WTC11 (cell line): ENCODE measurements around the gene RPS4Y1. TPM values are rescaled to one million over a fixed set of nuclear protein-coding genes. Genes with fewer than 3 reads are reported as not detected.
A peak's percentile ranks its signal among the peaks of the same experiment; 100 is the strongest.

Experiments
- ATAC-seq: fragments of 200-7000 bp; cut with Tn5 transposase; 2 replicates; pipeline ENCODE4 v1.10.0; 2021; ENCODE audit warnings: mild to moderate bottlenecking, moderate library complexity
- CTCF ChIA-PET: fragments of 300-600 bp; sonication (Branson Sonifier 250); formaldehyde crosslinking; loops from one replicate; lab custom pipeline; 2021; ENCODE audit warnings: antibody characterized with exemption; lab: Charles Lee
- POLR2A ChIA-PET: fragments of 350-600 bp; sonication (Branson Sonifier 250); formaldehyde crosslinking; loops from one replicate; lab custom pipeline; 2021; ENCODE audit warnings: antibody characterized with exemption; lab: Charles Lee
- DNase-seq: peaks from one replicate; pipeline ENCODE4 v3.0.0; 2021; ENCODE audit warnings: low spot score
- H3K27ac Mint-ChIP-seq: 2 replicates; pipeline ENCODE4 v1.8.0; 2021; ENCODE audit warnings: mixed read lengths
- H3K27me3 Mint-ChIP-seq: 2 replicates; pipeline ENCODE4 v1.8.0; 2021; ENCODE audit warnings: low read depth, mild to moderate bottlenecking, moderate library complexity, mixed read lengths
- H3K36me3 Mint-ChIP-seq: 2 replicates; pipeline ENCODE4 v1.8.0; 2021; ENCODE audit warnings: mixed read lengths
- H3K4me1 Mint-ChIP-seq: 2 replicates; pipeline ENCODE4 v1.8.0; 2022; ENCODE audit warnings: mixed read lengths
- H3K4me3 Mint-ChIP-seq: 2 replicates; pipeline ENCODE4 v1.8.0; 2021; ENCODE audit warnings: mild to moderate bottlenecking, moderate library complexity, mixed read lengths
- H3K9me3 Mint-ChIP-seq: 2 replicates; pipeline ENCODE4 v1.8.0; 2021; ENCODE audit warnings: mixed read lengths
- AFF4 ChIP-seq: sonication (generic); formaldehyde crosslinking; IDR thresholded peaks from 2 replicates; pipeline ENCODE4 v1.8.1; 2023; ENCODE audit warnings: mild to moderate bottlenecking, missing genetic modification reagents, borderline replicate concordance
- CBFB ChIP-seq: sonication (generic); formaldehyde crosslinking; IDR thresholded peaks from 2 replicates; pipeline ENCODE4 v1.8.1; 2022; ENCODE audit warnings: mild to moderate bottlenecking, low read depth, missing genetic modification reagents
- CREB1 ChIP-seq: sonication (generic); formaldehyde crosslinking; IDR thresholded peaks from 2 replicates; pipeline ENCODE4 v1.8.0; 2023; ENCODE audit warnings: mild to moderate bottlenecking, missing genetic modification reagents
- ELF4 ChIP-seq: sonication (generic); formaldehyde crosslinking; IDR thresholded peaks from 2 replicates; pipeline ENCODE4 v1.8.1; 2022; ENCODE audit warnings: low read depth, mild to moderate bottlenecking, moderate library complexity, missing genetic modification reagents
- ETV6 ChIP-seq: sonication (generic); formaldehyde crosslinking; IDR thresholded peaks from 2 replicates; pipeline ENCODE4 v1.8.1; 2022; ENCODE audit warnings: mild to moderate bottlenecking, missing genetic modification reagents
- FOXJ3 ChIP-seq: sonication (generic); formaldehyde crosslinking; IDR thresholded peaks from 2 replicates; pipeline ENCODE4 v1.9.0; 2021; ENCODE audit warnings: missing genetic modification reagents, mild to moderate bottlenecking, borderline replicate concordance
- GRHL2 ChIP-seq: fragments of 250-450 bp; sonication (Bioruptor Pico); IDR thresholded peaks from 2 replicates; pipeline ENCODE4 v1.8.0; 2022; ENCODE audit warnings: mild to moderate bottlenecking, moderate library complexity; ENCODE audit not compliant: insufficient replicate concordance, severe bottlenecking
- HMGA2 ChIP-seq: fragments of 250-450 bp; sonication (Bioruptor Pico); IDR thresholded peaks from 2 replicates; pipeline ENCODE4 v1.4.0; 2021; ENCODE audit warnings: mild to moderate bottlenecking, moderate library complexity
- IRF1 ChIP-seq: sonication (generic); formaldehyde crosslinking; IDR thresholded peaks from 2 replicates; pipeline ENCODE4 v1.8.0; 2023; ENCODE audit warnings: missing genetic modification reagents
- JUN ChIP-seq: sonication (generic); formaldehyde crosslinking; IDR thresholded peaks from 2 replicates; pipeline ENCODE4 v1.8.0; 2023; ENCODE audit warnings: mild to moderate bottlenecking, missing genetic modification reagents
- NFATC4 ChIP-seq: fragments of 250-450 bp; sonication (Bioruptor Pico); IDR thresholded peaks from 2 replicates; pipeline ENCODE4 v1.9.0; 2021; ENCODE audit warnings: mild to moderate bottlenecking
- NFYB ChIP-seq: sonication (generic); formaldehyde crosslinking; conservative IDR thresholded peaks from 2 replicates; pipeline ENCODE4 v1.8.0; 2022; ENCODE audit warnings: low read depth, missing genetic modification reagents
- NR1H2 ChIP-seq: sonication (generic); formaldehyde crosslinking; IDR thresholded peaks from 2 replicates; pipeline ENCODE4 v1.9.0; 2021; ENCODE audit warnings: mild to moderate bottlenecking, moderate library complexity, missing genetic modification reagents
- NR3C1 ChIP-seq: sonication (generic); formaldehyde crosslinking; conservative IDR thresholded peaks from 2 replicates; pipeline ENCODE4 v1.8.1; 2023; ENCODE audit warnings: low read depth, mild to moderate bottlenecking, missing genetic modification reagents
- OVOL2 ChIP-seq: fragments of 250-450 bp; sonication (Bioruptor Pico); IDR thresholded peaks from 2 replicates; pipeline ENCODE4 v1.9.0; 2021; ENCODE audit warnings: mild to moderate bottlenecking, borderline replicate concordance
- RELA ChIP-seq: sonication (generic); formaldehyde crosslinking; IDR thresholded peaks from 2 replicates; pipeline ENCODE4 v1.8.1; 2022; ENCODE audit warnings: missing genetic modification reagents, mild to moderate bottlenecking, borderline replicate concordance
- SMAD3 ChIP-seq: sonication (generic); formaldehyde crosslinking; IDR thresholded peaks from 2 replicates; pipeline ENCODE4 v1.8.0; 2022; ENCODE audit warnings: missing genetic modification reagents, mild to moderate bottlenecking, borderline replicate concordance
- TCF7 ChIP-seq: sonication (generic); formaldehyde crosslinking; IDR thresholded peaks from 2 replicates; pipeline ENCODE4 v1.8.0; 2022; ENCODE audit warnings: mild to moderate bottlenecking, low read depth, missing genetic modification reagents, moderate library complexity
- ZMAT4 ChIP-seq: fragments of 250-450 bp; sonication (Bioruptor Pico); IDR thresholded peaks from 2 replicates; pipeline ENCODE4 v1.9.0; 2021; ENCODE audit warnings: mild to moderate bottlenecking
- ZNF425 ChIP-seq: fragments of 250-450 bp; sonication (Bioruptor Pico); conservative IDR thresholded peaks from 2 replicates; pipeline ENCODE4 v1.9.0; 2021; ENCODE audit warnings: mild to moderate bottlenecking
- total RNA-seq: library from RNA; stranded (reverse); gene quantifications from 3 replicates; pipeline ENCODE4 v1.2.3, GENCODE V29; 2021
- TF ChIP-seq, protein P1 (sequence below): fragments of 250-450 bp; sonication (Bioruptor Pico); IDR thresholded peaks from 2 replicates; pipeline ENCODE4 v1.8.0; 2021; ENCODE audit warnings: mild to moderate bottlenecking
- TF ChIP-seq, protein P2 (sequence below): sonication (generic); formaldehyde crosslinking; IDR thresholded peaks from 2 replicates; pipeline ENCODE4 v1.8.1; 2023; ENCODE audit warnings: mild to moderate bottlenecking, missing genetic modification reagents, moderate library complexity
- TF ChIP-seq, protein P3 (sequence below): sonication (generic); formaldehyde crosslinking; conservative IDR thresholded peaks from 2 replicates; pipeline ENCODE4 v1.8.1; 2022; ENCODE audit warnings: mild to moderate bottlenecking, missing genetic modification reagents
- TF ChIP-seq, protein P4 (sequence below): sonication (generic); formaldehyde crosslinking; IDR thresholded peaks from 2 replicates; pipeline ENCODE4 v1.8.1; 2023; ENCODE audit warnings: mild to moderate bottlenecking, moderate library complexity, missing genetic modification reagents

RPS4Y1 gene
- total RNA-seq, 1 experiment from 2014 or later: 182 TPM

DNA sequence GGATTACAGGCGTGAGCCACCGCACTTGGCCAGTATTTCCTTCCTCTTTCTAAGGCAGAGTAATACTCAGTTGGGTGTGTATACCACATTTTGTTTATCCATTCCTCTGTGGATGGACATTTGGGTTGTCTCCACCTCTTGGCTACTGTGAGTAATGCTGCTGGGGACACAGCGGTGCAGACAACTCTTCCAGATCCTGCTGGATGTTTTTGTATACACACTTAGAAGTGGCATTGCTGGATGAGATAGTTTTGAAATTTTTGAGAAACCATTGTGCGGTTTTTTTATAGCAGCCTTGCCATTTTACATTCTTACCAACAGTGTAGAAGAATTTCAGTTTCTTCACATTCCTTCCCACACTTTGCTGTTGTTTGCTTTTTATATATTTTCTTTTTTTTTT, 16.3 kb downstream of the RPS4Y1 start:
- ChIA-PET POLR2A (no interaction called here), CTCF (interaction anchor here (1.6 kb wide), 1 partner anchor 57 kb away, joined by 5 read pairs; no protein-coding TSS in a partner anchor)
- ATAC-seq (peak; percentile 76), DNase-seq (no peak)
- Mint-ChIP-seq H3K9me3 (no peaks in the 10 kb centered on the region), H3K27ac (no peak overlapping the region; the same call in 1 of the 2 replicates), H3K4me3 (no peak overlapping the region), H3K36me3 (peaks cover 68% of the 10 kb centered on the region), H3K4me1 (peaks cover 4% of the 10 kb centered on the region; the same call in 1 of the 2 replicates), H3K27me3 (no peaks in the 10 kb centered on the region)
- TF ChIP-seq HMGA2 (CRISPR knock-in tag) (no peak), AFF4 (CRISPR knock-in tag) (no peak), GRHL2 (no peak), CBFB (CRISPR knock-in tag) (no peak), OVOL2 (no peak), NR3C1 (CRISPR knock-in tag) (no peak), RELA (CRISPR knock-in tag) (no peak), TCF7 (CRISPR knock-in tag) (no peak), FOXJ3 (CRISPR knock-in tag) (no peak), NFATC4 (CRISPR knock-in tag) (no peak), ZNF425 (CRISPR knock-in tag) (no peak), JUN (CRISPR knock-in tag) (no peak), NFYB (CRISPR knock-in tag) (no peak)
- TF ChIP-seq, protein P1, sequence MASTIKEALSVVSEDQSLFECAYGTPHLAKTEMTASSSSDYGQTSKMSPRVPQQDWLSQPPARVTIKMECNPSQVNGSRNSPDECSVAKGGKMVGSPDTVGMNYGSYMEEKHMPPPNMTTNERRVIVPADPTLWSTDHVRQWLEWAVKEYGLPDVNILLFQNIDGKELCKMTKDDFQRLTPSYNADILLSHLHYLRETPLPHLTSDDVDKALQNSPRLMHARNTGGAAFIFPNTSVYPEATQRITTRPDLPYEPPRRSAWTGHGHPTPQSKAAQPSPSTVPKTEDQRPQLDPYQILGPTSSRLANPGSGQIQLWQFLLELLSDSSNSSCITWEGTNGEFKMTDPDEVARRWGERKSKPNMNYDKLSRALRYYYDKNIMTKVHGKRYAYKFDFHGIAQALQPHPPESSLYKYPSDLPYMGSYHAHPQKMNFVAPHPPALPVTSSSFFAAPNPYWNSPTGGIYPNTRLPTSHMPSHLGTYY: no peak
- TF ChIP-seq, protein P2, sequence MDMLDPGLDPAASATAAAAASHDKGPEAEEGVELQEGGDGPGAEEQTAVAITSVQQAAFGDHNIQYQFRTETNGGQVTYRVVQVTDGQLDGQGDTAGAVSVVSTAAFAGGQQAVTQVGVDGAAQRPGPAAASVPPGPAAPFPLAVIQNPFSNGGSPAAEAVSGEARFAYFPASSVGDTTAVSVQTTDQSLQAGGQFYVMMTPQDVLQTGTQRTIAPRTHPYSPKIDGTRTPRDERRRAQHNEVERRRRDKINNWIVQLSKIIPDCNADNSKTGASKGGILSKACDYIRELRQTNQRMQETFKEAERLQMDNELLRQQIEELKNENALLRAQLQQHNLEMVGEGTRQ: no peak

GRCh38 chrY:2859782-2860181, 18.4 kb downstream of the RPS4Y1 start:
- no peak for ATAC-seq
- H3K27ac Mint-ChIP-seq: no peak overlapping the region
- peaks cover 4% of the 10 kb centered on the region; the same call in 1 of the 2 replicates for H3K4me1 Mint-ChIP-seq
- TF ChIP-seq GRHL2 (no peak), CREB1 (CRISPR knock-in tag) (no peak), ETV6 (CRISPR knock-in tag) (no peak), NFYB (CRISPR knock-in tag) (no peak), IRF1 (CRISPR knock-in tag) (no peak), NR1H2 (CRISPR knock-in tag) (no peak), ELF4 (no peak), SMAD3 (no peak), ZMAT4 (CRISPR knock-in tag) (no peak)
- TF ChIP-seq, protein P3, sequence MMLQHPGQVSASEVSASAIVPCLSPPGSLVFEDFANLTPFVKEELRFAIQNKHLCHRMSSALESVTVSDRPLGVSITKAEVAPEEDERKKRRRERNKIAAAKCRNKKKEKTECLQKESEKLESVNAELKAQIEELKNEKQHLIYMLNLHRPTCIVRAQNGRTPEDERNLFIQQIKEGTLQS: no peak
- TF ChIP-seq, protein P4, sequence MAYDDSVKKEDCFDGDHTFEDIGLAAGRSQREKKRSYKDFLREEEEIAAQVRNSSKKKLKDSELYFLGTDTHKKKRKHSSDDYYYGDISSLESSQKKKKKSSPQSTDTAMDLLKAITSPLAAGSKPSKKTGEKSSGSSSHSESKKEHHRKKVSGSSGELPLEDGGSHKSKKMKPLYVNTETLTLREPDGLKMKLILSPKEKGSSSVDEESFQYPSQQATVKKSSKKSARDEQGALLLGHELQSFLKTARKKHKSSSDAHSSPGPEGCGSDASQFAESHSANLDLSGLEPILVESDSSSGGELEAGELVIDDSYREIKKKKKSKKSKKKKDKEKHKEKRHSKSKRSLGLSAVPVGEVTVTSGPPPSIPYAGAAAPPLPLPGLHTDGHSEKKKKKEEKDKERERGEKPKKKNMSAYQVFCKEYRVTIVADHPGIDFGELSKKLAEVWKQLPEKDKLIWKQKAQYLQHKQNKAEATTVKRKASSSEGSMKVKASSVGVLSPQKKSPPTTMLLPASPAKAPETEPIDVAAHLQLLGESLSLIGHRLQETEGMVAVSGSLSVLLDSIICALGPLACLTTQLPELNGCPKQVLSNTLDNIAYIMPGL: no peak

More at GRCh38 chrY:2859782-2860181, 18.4 kb downstream of the RPS4Y1 start:
- Mint-ChIP-seq H3K9me3 (no peaks in the 10 kb centered on the region), H3K4me3 (no peak overlapping the region), H3K36me3 (peaks cover 71% of the 10 kb centered on the region), H3K27me3 (no peaks in the 10 kb centered on the region)
- DNase-seq: no peak
- CTCF ChIA-PET: no interaction called here
- POLR2A ChIA-PET: no interaction called here
